Adrenal gland (tissue), 12 donors: Measurements from ENCODE around the gene ASB6. TPM values are rescaled to one million over a fixed set of nuclear protein-coding genes. Genes with fewer than 3 reads are reported as not detected.

Experiments used
- DNase-seq, 7 donors: peaks; one replicate each; pipeline ENCODE4 v3.0.0-alpha.2; 2019 to 2020
- H3K27ac ChIP-seq, 5 donors: fragments of 200-600 bp; sonication (generic) in 4 of 5; 1 replicate in 3 of 5; 2 replicates in 2 of 5; pipeline versions ENCODE4 v1.5.1 to v1.8.0; 2016 to 2020; ENCODE audit warnings: mild to moderate bottlenecking in 1 of 5
- H3K27me3 ChIP-seq: fragments of 200-600 bp; 2 replicates; pipeline ENCODE4 v1.8.0; 2021
- H3K36me3 ChIP-seq, 2 donors: fragments of 200-600 bp; replicated peaks in 1 of 2; 1 replicate in 1 of 2; 2 replicates in 1 of 2; pipeline versions ENCODE4 v1.5.1 to v1.8.0; 2018 to 2022
- H3K4me1 ChIP-seq, 2 donors: fragments of 200-600 bp; replicated peaks in 1 of 2; 1 replicate in 1 of 2; 2 replicates in 1 of 2; pipeline versions ENCODE4 v1.5.1 to v1.8.0; 2018 to 2021
- H3K4me3 ChIP-seq, 4 donors: fragments of 200-600 bp; sonication (generic) in 3 of 4; one replicate each; pipeline ENCODE4 v1.5.1; 2016 to 2018
- H3K9me3 ChIP-seq, 3 donors: fragments of 200-600 bp; sonication (generic) in 1 of 3; replicated peaks in 1 of 3; 1 replicate in 2 of 3; 2 replicates in 1 of 3; pipeline versions ENCODE4 v1.5.1 to v1.8.0; 2016 to 2021
- POLR2A ChIP-seq, 2 donors: fragments of 450-650 bp; IDR thresholded peaks; one replicate each; pipeline ENCODE4 v1.6.1; 2017; ENCODE audit warnings: antibody characterized with exemption in 2 of 2, mild to moderate bottlenecking in 2 of 2, moderate library complexity in 1 of 2
- WGBS, 4 donors: extraction: QIAGEN DNeasy Blood & Tissue Kit in 2 of 4; methylation state at CpG; one replicate each; pipeline versions ENCODE4 v1.1.5 to v1.1.7; 2013 to 2017; 5-methylcytosine and 5-hydroxymethylcytosine counted together
- intact Hi-C, 2 donors: fragments of 100-400 bp; cut with DNase I; formaldehyde crosslinking; loops; one replicate each; pipeline versions ENCODE4 v1.14.1 to v1.15.0; 2022 to 2023
- polyA plus RNA-seq, 3 donors: library from polyadenylated mRNA; stranded (reverse); fragments of 200-250 nt in 2 of 3; fragments of 350-450 nt in 1 of 3; fragmentation: Illumina TruSeq in 1 of 3; extraction: RNeasy Lipid Tissue Mini Kit (QIAGEN cat#74804) in 1 of 3; gene quantifications; one replicate each; pipeline ENCODE4 v1.2.3, GENCODE V29; 2013 to 2014
- total RNA-seq, 9 donors: library from RNA; depleted of rRNA in 4 of 9; stranded (reverse); fragments of >200 nt in 4 of 9; fragments of 120-200 nt in 1 of 9; fragmentation: NEBNext Ultra II Directional in 1 of 9; extraction: Animal tissue kit (Norgen Biotek cat#: 25700) in 1 of 9; gene quantifications; one replicate each; pipeline versions ENCODE4 v1.1.0 to v1.2.4, GENCODE V29; 2013 to 2023
- TF ChIP-seq, protein P1 (sequence below), 6 experiments: fragments of 450-650 bp in 4 of 6; fragments of 200-600 bp in 2 of 6; sonication (generic) in 1 of 6; IDR thresholded peaks; 1 replicate in 5 of 6; 2 replicates in 1 of 6; pipeline versions ENCODE4 v1.5.1 to v1.8.0; 2016 to 2021; ENCODE audit warnings: antibody characterized with exemption in 6 of 6, mild to moderate bottlenecking in 2 of 6, moderate library complexity in 1 of 6
- donor health status: healthy with polysubstance abuse.
- donor health status: Bipolar disorder and iron deficiency.
- donor health status: DM: yes; HTN: yes; CAD: no.
- donor health status: DM: no; HTN: no; CAD: no.
- donor health status: DM: no; HTN: no; CAD: no.
- donor health status: DM: yes; HTN: yes; CAD: no.

The ASB6 gene
- total and polyA plus RNA-seq, 12 donors = 10.0 to 34.2 (median 26.8) TPM

- no peaks in the 10 kb centered on the region for H3K9me3 ChIP-seq
- H3K27ac ChIP-seq = peak overlapping the region in 4 of 5 donors; percentile 0 to 92 (median 44)
- no peak overlapping the region for H3K4me3 ChIP-seq
- H3K27me3 ChIP-seq = no peaks in the 10 kb centered on the region
- H3K4me1 ChIP-seq = peaks cover 14 to 35% of the 10 kb centered on the region in 2 donors
- peak in 1 of 7 donors; percentile 70 for DNase-seq
- TF ChIP-seq, protein P1, sequence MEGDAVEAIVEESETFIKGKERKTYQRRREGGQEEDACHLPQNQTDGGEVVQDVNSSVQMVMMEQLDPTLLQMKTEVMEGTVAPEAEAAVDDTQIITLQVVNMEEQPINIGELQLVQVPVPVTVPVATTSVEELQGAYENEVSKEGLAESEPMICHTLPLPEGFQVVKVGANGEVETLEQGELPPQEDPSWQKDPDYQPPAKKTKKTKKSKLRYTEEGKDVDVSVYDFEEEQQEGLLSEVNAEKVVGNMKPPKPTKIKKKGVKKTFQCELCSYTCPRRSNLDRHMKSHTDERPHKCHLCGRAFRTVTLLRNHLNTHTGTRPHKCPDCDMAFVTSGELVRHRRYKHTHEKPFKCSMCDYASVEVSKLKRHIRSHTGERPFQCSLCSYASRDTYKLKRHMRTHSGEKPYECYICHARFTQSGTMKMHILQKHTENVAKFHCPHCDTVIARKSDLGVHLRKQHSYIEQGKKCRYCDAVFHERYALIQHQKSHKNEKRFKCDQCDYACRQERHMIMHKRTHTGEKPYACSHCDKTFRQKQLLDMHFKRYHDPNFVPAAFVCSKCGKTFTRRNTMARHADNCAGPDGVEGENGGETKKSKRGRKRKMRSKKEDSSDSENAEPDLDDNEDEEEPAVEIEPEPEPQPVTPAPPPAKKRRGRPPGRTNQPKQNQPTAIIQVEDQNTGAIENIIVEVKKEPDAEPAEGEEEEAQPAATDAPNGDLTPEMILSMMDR (IDR thresholded peaks at IDR 0.05) = no peak
- no peak for TF ChIP-seq POLR2A (IDR thresholded peaks at IDR 0.05)
- intact Hi-C loops = loop anchor here (5.0 kb wide), 2 partner anchors 104 to 119 kb away; no protein-coding TSS in a partner anchor
- H3K36me3 ChIP-seq = no peaks in the 10 kb centered on the region
- WGBS, 4 donors = 52 to 75% (median 68%) methylated on average over 9 to 15 of the region's 15 CpGs
Measured at GRCh38 chr9:129606161-129607026, 35.6 kb downstream of the ASB6 start.

DNA sequence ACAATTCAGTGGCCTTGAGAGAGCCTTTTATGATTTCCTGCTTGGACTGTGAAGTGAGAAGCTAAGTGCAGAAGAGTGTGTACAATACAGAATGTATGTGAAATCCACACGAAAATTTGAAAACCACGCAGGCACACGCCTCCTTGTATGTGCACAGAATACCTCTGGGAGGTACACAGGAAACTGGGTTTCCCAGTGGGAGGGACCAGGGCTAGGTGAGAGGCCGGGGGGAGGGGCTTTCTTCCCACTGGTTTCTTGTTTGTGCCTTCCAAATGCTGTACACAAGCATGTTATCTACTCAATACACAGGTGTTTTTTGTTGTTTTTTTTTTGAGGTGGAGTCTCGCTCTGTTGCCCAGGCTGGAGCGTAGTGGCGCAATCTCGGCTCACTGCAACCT, 37.2 kb downstream of the ASB6 start:
- no peak for DNase-seq
- 54 to 69% (median 62%) methylated on average over 8 of the region's 8 CpGs for WGBS, 4 donors
- H3K27me3 ChIP-seq = no peaks in the 10 kb centered on the region

DNA sequence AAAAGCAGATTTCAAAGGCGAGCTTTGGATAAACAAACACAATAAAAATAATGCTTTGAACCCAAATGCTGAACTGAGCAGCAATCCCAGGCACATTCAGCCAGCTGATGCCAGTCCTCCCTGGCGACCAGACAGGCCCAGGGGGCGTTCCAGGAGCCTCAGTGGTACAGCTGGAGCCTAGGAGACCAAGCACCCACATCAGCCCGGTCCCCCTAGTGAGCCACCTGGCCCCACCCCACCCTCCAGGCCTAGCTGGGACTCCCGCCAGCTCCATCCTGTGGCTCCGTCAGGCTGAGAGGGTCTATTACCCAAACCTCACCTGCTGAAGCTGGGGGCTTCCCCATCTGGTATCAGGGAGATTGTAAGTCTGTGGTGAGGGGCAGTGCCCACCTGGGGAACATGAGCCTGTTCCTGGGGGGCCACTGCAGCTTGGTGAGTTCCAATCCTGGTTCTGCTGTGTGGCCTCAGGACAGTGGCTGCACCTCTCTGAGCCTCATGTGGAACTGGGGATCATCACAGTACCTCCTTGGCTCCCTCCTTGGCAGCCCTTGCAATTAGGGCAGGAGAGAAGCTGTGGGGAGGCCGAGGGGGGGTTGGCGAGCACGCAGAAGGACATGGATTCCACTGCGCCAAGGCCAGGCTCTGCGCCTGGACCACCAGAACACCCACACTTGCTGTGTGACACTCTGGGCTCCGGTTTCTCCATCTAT, 37.7 kb downstream of the ASB6 start:
- TF ChIP-seq, protein P1 (IDR thresholded peaks at IDR 0.05) = no peak
- no peak for TF ChIP-seq POLR2A (IDR thresholded peaks at IDR 0.05)
- WGBS, 4 donors = 72 to 86% (median 77%) methylated on average over 3 to 12 of the region's 12 CpGs
- intact Hi-C loops = loop anchor here in 1 of 2 donors (5.0 kb wide), 1 partner anchor 107 kb away; no protein-coding TSS in a partner anchor

More for the DNA sequence above, 37.2 kb downstream of the ASB6 start:
- Histone ChIP-seq H3K4me1 (peaks cover 3 to 25% of the 10 kb centered on the region in 2 donors), H3K27ac (no peak overlapping the region), H3K9me3 (no peaks in the 10 kb centered on the region), H3K36me3 (no peaks in the 10 kb centered on the region), H3K4me3 (no peak overlapping the region)
- TF ChIP-seq, protein P1 (IDR thresholded peaks at IDR 0.05) = no peak
- TF ChIP-seq POLR2A (IDR thresholded peaks at IDR 0.05) = no peak
- intact Hi-C loops = loop anchor here (5.0 kb wide), 3 partner anchors 102 to 117 kb away; no protein-coding TSS in a partner anchor

More for the DNA sequence above, 37.7 kb downstream of the ASB6 start:
- Histone ChIP-seq H3K27ac (no peak overlapping the region), H3K4me1 (peaks cover 0 to 22% of the 10 kb centered on the region in 2 donors), H3K27me3 (no peaks in the 10 kb centered on the region), H3K9me3 (no peaks in the 10 kb centered on the region), H3K36me3 (no peaks in the 10 kb centered on the region), H3K4me3 (no peak overlapping the region)
- no peak for DNase-seq
